Limb (tissue), 2 donors: ENCODE data around the gene MAPK13.
"Not testable (repeated sequence)": the region's sequence is repeated elsewhere in the genome, so short reads cannot be mapped to it uniquely, and the experiment has no call there.

ENCODE experiments used
- DNase-seq, 2 donors: peaks; one replicate each; pipeline ENCODE4 v3.0.0-alpha.2; 2016; ENCODE audit errors: extremely low spot score in 2 of 2

MAPK13 gene

DNA sequence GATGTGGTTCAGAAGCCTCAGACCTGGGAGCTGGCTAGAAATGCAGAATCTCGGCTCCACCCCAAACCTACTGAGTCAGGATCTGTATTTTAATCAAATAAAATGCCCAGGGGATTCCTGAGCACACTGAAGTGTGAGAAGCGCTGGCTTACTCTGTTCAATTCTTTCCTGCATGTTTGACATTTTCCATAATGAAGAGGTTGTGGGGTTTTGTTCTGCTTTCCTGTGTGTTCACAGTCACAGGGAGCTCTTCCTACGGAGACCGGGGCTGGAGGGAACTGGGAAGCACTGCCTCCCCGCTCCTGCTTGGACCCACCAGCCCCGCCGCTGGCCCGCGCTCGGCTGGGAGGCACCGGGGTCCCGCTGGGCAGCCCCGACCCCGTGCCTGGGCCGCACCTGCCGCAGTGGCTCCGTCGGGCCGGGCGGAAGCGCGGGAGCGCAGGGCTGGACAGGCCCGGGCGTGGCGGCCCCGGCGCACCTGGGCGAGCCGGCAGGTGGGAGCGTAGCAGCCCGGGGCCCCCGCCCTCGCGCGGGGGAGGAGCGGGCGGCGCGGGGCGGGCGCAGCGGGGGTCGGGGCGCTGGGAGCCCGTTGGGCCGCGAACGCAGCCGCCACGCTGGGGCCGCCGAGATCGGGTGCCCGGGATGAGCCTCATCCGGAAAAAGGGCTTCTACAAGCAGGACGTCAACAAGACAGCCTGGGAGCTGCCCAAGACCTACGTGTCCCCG, at the start of gene MAPK13:
TSS of gene MAPK13 (plus strand) at position 573 of the 726 bp plus-strand sequence. CDS start at position 643, 70 bp downstream.
- no peak for DNase-seq

GRCh38 chr6:36082318-36082717, 48.0 kb upstream of the MAPK13 start:
- DNase-seq: no peak

GRCh38 chr6:36083446-36083845, 46.9 kb upstream of the MAPK13 start:
- DNase-seq: no peak

GRCh38 chr6:36088204-36088603, 42.1 kb upstream of the MAPK13 start:
- not testable (repeated sequence) for DNase-seq

GRCh38 chr6:36089048-36089447, 41.3 kb upstream of the MAPK13 start:
- no peak for DNase-seq

DNA sequence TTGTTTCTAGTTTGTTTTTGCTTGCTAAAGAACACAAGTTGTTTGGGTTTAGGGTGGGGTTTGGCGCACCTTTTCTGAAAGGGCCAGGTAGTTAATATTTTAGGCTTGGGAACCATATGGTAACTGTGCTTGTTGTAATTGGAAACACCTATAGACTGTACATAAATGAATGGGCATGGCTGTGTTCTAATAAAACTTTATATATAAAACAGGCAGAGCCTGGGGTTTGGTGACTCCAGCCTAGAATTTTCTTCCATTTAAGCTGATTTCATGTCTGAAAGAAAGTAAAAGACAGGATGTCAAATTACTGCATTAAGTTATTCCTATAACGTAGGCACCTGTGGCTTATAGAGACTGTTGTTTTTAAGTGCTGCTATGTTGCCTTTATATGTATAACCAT, 36.1 kb upstream of the MAPK13 start:
- DNase-seq: no peak

DNA sequence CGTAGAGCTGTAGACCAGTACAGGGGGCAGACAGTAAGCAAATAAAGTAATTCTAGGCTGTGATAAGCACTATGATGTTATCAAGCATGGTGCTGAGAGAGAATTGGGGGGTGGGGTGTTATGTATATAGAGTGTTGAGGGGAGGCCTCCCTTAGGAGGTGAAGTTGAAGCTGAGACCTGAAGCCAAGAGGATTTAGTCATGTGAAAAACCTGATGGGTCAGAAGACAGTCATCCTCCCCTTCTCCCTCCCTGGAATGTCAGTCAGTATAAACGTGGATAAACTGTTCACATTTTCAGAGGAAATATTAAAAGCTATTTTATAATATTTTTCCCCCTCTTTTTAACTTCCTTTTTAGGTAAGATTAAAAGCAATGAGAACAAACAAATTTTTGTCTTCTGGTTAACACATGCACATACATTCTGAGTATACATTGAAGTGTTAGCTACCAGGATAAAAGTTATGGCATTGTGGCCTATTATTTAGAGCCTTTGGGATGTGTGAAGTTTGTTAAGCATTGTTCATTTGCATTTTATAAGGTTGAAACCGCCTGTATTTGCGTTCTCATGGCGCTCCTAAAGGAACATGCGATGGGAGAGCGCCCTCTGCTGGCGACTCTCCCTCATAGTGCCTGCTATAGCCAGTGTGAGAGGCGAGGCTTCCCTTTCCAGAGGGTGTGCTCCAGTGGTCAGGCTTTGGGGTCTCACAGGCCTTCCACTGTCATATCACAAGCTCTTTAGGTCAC, 35.4 kb upstream of the MAPK13 start:
- peak; percentile 80 to 88 for DNase-seq

GRCh38 chr6:36095497-36096391, 34.6 kb upstream of the MAPK13 start:
- DNase-seq: no peak

GRCh38 chr6:36098253-36098919, 31.9 kb upstream of the MAPK13 start:
- no peak for DNase-seq

DNA sequence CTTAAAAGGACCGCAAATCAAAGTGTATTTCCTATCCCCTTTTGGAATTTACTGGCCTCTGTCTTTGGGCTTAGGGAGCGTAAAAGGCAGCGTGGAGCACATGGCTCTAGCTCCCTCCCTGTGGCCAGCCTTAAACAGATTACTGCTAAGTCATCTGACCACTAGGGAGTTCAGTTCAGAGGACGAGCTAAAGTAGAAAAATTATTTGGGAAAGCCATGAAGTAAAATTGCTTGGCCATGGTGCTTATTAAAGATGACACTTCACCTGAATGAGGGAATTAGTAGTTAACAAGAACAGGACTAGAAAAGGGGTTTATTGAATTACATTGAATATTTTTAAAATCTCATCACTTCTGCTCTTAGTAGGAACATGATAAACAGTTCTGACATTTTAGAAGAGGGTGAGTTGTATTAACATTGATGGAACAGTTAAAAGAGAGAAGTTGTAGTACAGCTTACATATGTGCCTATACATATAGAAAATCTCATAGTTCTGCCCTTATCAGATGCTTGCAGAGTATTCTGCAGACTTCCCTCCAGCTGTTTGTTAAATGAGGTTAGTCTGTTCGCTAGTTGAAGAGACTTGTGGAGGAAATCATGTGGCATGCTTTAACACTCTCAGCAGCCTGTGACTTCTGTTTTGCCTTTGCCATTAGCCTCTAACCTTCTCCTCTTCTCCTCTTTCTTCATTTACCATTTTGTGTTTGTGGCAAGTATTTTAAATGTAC, 31.2 kb upstream of the MAPK13 start:
- DNase-seq: no peak

DNA sequence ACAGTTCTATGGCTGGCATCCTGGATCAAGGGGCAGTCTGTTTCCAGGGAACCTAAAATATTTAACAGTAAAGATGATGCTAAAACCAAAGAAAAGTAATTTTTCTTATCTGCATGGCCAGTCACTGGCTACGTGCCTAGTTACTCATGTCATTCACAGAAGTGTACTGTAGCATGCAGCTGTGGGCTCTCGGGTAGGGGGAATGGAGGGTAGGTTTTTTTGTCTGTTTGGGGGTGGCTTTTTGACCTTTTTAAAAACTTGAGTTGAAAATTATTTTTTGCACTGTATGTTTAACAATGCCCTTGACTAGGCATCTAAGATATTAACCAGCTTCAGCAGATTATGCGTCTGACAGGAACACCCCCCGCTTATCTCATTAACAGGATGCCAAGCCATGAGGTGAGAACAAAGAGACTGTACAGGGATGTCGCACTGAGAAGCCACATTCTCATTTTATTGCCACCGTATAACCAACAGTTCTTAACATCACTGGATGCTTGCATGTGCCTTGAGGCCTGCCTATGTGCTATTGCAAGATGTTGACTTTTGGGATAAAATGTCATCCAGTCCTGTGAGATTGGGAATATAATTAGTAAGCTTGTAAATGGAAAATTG, 30.3 kb upstream of the MAPK13 start:
- no peak for DNase-seq

DNA sequence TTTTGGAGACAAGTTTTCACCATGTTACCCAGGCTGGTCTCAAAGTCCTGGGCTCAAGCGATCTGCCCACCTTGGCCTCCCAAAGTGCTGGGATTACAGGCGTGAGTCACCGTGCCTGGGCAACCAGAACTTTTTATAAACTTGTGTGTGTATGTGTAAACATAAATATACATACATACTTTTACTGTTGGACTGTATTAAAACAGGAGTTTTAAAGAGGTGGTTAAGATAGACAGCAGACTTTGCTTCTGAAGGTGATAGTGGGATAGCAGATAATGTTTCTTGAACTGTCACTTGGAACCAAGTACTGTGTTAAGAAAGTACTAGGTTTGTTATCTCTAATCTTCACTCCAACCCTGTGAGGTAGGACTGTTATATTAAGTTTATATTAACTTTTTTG, 28.6 kb upstream of the MAPK13 start:
- DNase-seq: no peak

GRCh38 chr6:36102853-36103252, 27.5 kb upstream of the MAPK13 start:
- DNase-seq: no peak

DNA sequence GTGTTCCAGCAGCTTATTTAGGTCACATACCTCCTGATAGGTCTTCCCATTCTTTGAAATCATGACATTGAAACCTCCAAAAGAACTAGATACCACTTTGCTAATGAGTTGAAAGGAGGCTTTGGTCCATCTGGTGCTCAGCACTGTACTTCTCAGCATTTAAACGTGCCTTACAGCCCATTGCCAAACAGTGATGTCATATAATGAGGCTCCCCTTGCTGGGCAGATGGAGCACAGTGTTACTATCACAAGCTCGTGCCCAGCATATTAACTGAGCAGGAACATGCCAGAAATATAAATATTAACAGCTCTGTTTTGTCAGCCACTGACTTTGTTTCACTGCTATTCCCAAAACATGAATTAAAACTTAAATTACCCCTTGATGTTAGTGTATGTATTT, 25.5 kb upstream of the MAPK13 start:
- peak in 1 of 2 donors; percentile 21 for DNase-seq

DNA sequence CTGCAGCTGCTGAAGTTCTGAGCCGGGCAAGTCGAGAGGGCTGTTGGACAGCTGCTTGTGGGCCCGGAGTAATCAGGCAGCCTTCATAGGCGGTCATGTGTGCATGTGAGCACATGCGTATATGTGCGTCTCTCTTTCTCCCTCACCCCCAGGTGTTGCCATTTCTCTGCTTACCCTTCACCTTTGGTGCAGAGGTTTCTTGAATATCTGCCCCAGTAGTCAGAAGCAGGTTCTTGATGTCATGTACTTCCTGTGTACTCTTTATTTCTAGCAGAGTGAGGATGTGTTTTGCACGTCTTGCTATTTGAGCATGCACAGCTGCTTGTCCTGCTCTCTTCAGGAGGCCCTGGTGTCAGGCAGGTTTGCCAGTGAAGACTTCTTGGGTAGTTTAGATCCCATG, 21.2 kb upstream of the MAPK13 start:
- no peak for DNase-seq

DNA sequence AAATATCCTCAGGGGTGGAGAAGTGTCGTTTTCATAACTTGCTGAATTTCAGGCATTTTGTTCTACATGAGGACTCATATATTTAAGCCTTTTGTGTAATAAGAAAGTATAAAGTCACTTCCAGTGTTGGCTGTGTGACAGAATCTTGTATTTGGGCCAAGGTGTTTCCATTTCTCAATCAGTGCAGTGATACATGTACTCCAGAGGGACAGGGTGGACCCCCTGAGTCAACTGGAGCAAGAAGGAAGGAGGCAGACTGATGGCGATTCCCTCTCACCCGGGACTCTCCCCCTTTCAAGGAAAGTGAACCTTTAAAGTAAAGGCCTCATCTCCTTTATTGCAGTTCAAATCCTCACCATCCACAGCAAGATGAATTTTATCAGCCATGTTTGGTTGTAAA, 20.3 kb upstream of the MAPK13 start:
- DNase-seq: no peak

DNA sequence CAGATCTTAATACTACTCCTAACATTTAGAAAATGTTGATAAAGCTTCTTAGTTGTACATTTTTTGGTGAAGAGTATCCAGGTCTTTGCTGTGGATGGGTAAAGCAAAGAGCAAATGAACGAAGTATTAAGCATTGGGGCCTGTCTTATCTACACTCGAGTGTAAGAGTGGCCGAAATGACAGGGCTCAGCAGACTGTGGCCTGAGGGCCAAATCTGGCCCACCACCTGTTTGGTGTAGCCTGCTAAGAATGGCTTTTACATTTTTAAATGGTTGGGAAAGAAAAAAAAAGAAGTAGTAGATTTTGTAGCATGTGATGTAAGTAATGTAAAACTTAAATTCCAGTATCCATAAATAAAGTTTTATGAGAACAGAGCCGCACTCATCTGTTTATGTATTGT, 19.4 kb upstream of the MAPK13 start:
- DNase-seq: no peak

DNA sequence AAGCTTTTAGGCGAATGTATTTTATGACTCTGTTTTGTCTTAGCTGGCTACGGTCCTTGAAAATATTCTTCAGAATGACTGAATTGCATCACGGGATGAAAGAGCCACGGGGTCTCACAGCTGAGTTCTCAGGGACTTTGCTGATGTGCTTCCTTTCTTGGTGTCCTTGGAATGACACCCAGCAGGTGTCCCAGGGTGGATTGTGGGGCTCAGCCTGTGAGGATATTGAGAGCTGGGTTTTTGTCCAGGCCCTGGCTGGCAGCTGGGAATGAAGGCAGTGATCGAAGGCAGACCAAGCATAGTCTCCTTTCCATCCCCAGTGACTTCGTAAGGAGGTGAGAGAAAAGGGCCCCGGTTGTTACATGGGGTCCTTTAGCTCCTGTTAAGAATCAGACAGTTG, 18.8 kb upstream of the MAPK13 start:
- no peak for DNase-seq

DNA sequence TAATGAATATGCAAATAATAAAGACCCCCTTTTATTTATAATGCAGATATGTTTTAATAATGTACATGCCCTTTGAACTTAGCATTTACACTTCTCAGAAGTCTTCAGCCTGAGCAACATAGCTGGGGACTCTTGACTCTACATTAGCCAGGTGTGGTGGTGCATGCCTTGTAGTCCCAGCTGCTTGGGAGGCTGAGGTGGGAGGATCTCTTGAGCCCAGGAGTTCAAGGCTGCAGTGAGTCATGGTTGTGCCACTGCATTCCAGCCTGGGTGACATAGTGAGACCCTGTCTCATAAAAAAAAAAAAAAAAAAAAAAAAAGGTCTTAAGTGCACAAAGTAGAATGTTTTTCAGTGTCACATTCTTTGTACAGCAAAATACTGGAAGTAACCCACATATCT, 17.3 kb upstream of the MAPK13 start:
- no peak for DNase-seq

- DNase-seq: no peak
Observed at GRCh38 chr6:36113703-36114102, 16.6 kb upstream of the MAPK13 start.
